ENCODE measurements around the gene LRP5.

LRP5 gene

GRCh38 chr11:68401856-68402255, 89.5 kb downstream of the LRP5 start:
- TF ChIP-seq, protein P1, sequence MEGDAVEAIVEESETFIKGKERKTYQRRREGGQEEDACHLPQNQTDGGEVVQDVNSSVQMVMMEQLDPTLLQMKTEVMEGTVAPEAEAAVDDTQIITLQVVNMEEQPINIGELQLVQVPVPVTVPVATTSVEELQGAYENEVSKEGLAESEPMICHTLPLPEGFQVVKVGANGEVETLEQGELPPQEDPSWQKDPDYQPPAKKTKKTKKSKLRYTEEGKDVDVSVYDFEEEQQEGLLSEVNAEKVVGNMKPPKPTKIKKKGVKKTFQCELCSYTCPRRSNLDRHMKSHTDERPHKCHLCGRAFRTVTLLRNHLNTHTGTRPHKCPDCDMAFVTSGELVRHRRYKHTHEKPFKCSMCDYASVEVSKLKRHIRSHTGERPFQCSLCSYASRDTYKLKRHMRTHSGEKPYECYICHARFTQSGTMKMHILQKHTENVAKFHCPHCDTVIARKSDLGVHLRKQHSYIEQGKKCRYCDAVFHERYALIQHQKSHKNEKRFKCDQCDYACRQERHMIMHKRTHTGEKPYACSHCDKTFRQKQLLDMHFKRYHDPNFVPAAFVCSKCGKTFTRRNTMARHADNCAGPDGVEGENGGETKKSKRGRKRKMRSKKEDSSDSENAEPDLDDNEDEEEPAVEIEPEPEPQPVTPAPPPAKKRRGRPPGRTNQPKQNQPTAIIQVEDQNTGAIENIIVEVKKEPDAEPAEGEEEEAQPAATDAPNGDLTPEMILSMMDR (IDR thresholded peaks at IDR 0.05): no peak

- TF ChIP-seq, protein P1 (IDR thresholded peaks at IDR 0.05): no peak
These were observed 90.1 kb downstream of the LRP5 start for GRCh38 chr11:68402355-68403031.

DNA sequence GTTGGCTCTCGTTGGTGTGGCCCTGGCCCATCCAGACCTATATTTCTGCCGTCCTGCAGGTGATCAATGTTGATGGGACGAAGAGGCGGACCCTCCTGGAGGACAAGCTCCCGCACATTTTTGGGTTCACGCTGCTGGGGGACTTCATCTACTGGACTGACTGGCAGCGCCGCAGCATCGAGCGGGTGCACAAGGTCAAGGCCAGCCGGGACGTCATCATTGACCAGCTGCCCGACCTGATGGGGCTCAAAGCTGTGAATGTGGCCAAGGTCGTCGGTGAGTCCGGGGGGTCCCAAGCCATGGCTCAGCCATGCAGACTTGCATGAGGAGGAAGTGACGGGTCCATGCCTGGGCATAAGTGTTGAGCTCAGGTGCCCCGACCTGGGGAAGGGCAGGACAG, 91.0 kb downstream of the LRP5 start:
- TF ChIP-seq, protein P1 (IDR thresholded peaks at IDR 0.05): no peak

GRCh38 chr11:68403831-68404230, 91.4 kb downstream of the LRP5 start:
- TF ChIP-seq, protein P1 (IDR thresholded peaks at IDR 0.05): no peak

DNA sequence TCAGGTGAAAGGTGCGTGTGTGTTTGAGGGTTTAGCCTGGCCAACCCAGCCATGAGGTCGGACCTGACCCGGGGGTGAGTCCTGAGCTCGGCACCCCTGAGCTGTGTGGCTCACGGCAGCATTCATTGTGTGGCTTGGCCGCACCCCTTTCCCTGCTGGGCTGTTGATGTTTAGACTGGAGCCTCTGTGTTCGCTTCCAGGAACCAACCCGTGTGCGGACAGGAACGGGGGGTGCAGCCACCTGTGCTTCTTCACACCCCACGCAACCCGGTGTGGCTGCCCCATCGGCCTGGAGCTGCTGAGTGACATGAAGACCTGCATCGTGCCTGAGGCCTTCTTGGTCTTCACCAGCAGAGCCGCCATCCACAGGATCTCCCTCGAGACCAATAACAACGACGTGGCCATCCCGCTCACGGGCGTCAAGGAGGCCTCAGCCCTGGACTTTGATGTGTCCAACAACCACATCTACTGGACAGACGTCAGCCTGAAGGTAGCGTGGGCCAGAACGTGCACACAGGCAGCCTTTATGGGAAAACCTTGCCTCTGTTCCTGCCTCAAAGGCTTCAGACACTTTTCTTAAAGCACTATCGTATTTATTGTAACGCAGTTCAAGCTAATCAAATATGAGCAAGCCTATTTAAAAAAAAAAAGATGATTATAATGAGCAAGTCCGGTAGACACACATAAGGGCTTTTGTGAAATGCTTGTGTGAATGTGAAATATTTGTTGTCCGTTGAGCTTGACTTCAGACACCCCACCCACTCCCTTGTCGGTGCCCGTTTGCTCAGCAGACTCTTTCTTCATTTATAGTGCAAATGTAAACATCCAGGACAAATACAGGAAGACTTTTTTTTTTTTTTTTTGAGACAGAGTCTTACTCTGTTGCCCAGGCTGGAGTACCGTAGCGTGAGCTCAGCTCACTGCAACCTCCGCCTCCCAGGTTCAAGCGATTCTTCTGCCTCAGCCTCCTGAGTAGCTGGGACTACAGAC, 94.2 kb downstream of the LRP5 start:
- TF ChIP-seq, protein P1 (IDR thresholded peaks at IDR 0.05): no peak

- TF ChIP-seq, protein P1 (IDR thresholded peaks at IDR 0.05): no peak
These were observed 96.1 kb downstream of the LRP5 start for GRCh38 chr11:68408512-68408911.

GRCh38 chr11:68409748-68410344, 97.5 kb downstream of the LRP5 start:
- TF ChIP-seq, protein P1 (IDR thresholded peaks at IDR 0.05): no peak
